Bone marrow (tissue), 2 donors: Measurements from ENCODE around the gene TMEM132E.

Experiments
- DNase-seq, 2 donors: peaks; one replicate each; lab custom pipeline; 2025; lab: John Stamatoyannopoulos, UW

Gene TMEM132E

GRCh38 chr17:34634551-34635160 lies 55.3 kb downstream of the TMEM132E start:
- DNase-seq, result no peak

- DNase-seq, result no peak
These were observed 56.5 kb downstream of the TMEM132E start for GRCh38 chr17:34635876-34636275.

- no peak for DNase-seq
These were observed 57.7 kb downstream of the TMEM132E start for GRCh38 chr17:34637041-34637547.

- peak; percentile 30 to 46 for DNase-seq
These were observed 58.5 kb downstream of the TMEM132E start for GRCh38 chr17:34637548-34638525.

- DNase-seq, result no peak
These were observed 59.3 kb downstream of the TMEM132E start for GRCh38 chr17:34638526-34639260.

- no peak for DNase-seq
These were observed 60.5 kb downstream of the TMEM132E start for GRCh38 chr17:34639706-34640425.

- DNase-seq, result no peak
These were observed 62.0 kb downstream of the TMEM132E start for GRCh38 chr17:34641368-34641767.

- no peak for DNase-seq
These were observed 65.7 kb downstream of the TMEM132E start for GRCh38 chr17:34644941-34645550.

GRCh38 chr17:34645594-34645993 lies 66.2 kb downstream of the TMEM132E start:
- no peak for DNase-seq

GRCh38 chr17:34647511-34647910 lies 68.1 kb downstream of the TMEM132E start:
- DNase-seq, result no peak

- DNase-seq, result no peak
These were observed 70.8 kb downstream of the TMEM132E start for GRCh38 chr17:34650051-34650750.

- no peak for DNase-seq
These were observed 72.0 kb downstream of the TMEM132E start for GRCh38 chr17:34651402-34651811.

- DNase-seq, result no peak
These were observed 72.7 kb downstream of the TMEM132E start for GRCh38 chr17:34652021-34652555.

GRCh38 chr17:34653511-34653910 lies 74.1 kb downstream of the TMEM132E start:
- DNase-seq, result no peak

- DNase-seq, result no peak
These were observed 75.0 kb downstream of the TMEM132E start for GRCh38 chr17:34654276-34654880.

- no peak for DNase-seq
These were observed 75.5 kb downstream of the TMEM132E start for GRCh38 chr17:34654881-34655276.

- no peak for DNase-seq
These were observed 77.4 kb downstream of the TMEM132E start for GRCh38 chr17:34656801-34657200.

- no peak for DNase-seq
These were observed 79.6 kb downstream of the TMEM132E start for GRCh38 chr17:34658811-34659560.

- no peak for DNase-seq
These were observed 84.3 kb downstream of the TMEM132E start for GRCh38 chr17:34663714-34664113.
